Thoracic aorta (tissue), 2 donors: Measurements from ENCODE around the gene SYTL3. TPM values are rescaled to one million over a fixed set of nuclear protein-coding genes. Genes with fewer than 3 reads are reported as not detected.

ENCODE experiments used
- ATAC-seq: fragments of 150-250 bp; one replicate; pipeline ENCODE4 v1.8.0; 2017; ENCODE audit warnings: low read depth; ENCODE audit not compliant: insufficient number of reproducible peaks, low FRiP score
- DNase-seq: peaks from one replicate; pipeline ENCODE4 v3.0.0-alpha.2; 2020; ENCODE audit warnings: low spot score
- H3K27ac ChIP-seq, 2 donors: fragments of 200-600 bp; sonication (generic); 1 replicate in 1 of 2; 2 replicates in 1 of 2; pipeline ENCODE4 v1.5.1; 2016; ENCODE audit warnings: mild to moderate bottlenecking in 2 of 2, moderate library complexity in 2 of 2
- H3K27me3 ChIP-seq: fragments of 200-600 bp; sonication (generic); replicated peaks from 2 replicates; pipeline ENCODE4 v1.6.0; 2016; ENCODE audit warnings: mild to moderate bottlenecking; ENCODE audit not compliant: insufficient read depth
- H3K36me3 ChIP-seq: fragments of 200-600 bp; sonication (generic); one replicate; pipeline ENCODE4 v1.5.1; 2016
- H3K4me1 ChIP-seq, 2 donors: fragments of 200-600 bp; sonication (generic); 1 replicate in 1 of 2; 2 replicates in 1 of 2; pipeline versions ENCODE4 v1.5.1 to v1.6.0; 2016; ENCODE audit warnings: low read depth in 2 of 2, mild to moderate bottlenecking in 1 of 2; ENCODE audit not compliant: control insufficient read depth in 1 of 2
- H3K4me3 ChIP-seq: fragments of 200-600 bp; sonication (generic); 2 replicates; pipeline ENCODE4 v1.5.1; 2016; ENCODE audit warnings: mild to moderate bottlenecking
- H3K9me3 ChIP-seq: fragments of 200-600 bp; sonication (generic); 2 replicates; pipeline ENCODE4 v1.5.1; 2016
- total RNA-seq, 2 donors: library from RNA; depleted of rRNA; stranded (reverse); fragments of >200 nt; gene quantifications; one replicate each; pipeline versions ENCODE4 v1.1.0 to v1.2.3, GENCODE V29; 2016
- TF ChIP-seq, protein P1 (sequence below): fragments of 200-600 bp; sonication (generic); IDR thresholded peaks from one replicate; pipeline ENCODE4 v1.5.1; 2019; ENCODE audit warnings: antibody characterized with exemption

The SYTL3 gene
- total RNA-seq, 2 donors from 2014 or later: 7.1 to 9.6 TPM

DNA sequence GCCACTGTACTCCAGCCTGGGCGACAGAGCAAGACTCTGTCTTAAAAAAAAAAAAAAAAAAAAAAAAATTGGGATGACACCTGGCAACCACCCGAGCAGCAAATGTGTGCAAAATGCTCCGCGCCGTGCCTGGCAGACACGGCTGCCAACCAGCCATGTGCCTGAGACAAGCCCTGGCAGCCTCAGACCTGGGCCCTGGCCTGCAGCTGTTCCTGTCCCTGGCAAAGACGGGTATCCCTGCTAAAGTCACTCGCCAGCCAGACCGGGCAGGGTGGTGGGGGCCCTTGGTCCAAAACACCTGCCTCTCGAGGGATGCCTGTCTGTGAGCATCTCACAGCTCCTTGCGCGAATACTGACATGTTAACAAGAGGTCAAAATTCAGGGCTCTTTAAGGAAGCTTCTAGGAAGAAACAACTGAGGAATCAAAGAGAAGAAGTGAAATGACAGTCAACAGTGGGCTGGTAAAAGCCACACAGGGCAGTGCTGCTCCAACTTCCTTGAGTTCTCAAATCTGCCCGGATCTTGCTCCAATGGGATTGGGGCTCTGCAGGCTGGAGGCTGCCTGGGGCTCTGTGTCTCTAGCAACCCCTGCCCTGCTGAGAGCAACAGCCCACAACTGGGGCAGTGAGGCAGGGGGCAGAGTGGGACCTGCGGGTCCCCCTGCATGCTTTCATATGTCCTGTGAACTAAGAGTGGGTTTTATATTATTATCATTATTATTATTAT lies 53.4 kb downstream of the SYTL3 start:
- no peak for DNase-seq
- no peak overlapping the region for H3K27ac ChIP-seq
- TF ChIP-seq, protein P1, sequence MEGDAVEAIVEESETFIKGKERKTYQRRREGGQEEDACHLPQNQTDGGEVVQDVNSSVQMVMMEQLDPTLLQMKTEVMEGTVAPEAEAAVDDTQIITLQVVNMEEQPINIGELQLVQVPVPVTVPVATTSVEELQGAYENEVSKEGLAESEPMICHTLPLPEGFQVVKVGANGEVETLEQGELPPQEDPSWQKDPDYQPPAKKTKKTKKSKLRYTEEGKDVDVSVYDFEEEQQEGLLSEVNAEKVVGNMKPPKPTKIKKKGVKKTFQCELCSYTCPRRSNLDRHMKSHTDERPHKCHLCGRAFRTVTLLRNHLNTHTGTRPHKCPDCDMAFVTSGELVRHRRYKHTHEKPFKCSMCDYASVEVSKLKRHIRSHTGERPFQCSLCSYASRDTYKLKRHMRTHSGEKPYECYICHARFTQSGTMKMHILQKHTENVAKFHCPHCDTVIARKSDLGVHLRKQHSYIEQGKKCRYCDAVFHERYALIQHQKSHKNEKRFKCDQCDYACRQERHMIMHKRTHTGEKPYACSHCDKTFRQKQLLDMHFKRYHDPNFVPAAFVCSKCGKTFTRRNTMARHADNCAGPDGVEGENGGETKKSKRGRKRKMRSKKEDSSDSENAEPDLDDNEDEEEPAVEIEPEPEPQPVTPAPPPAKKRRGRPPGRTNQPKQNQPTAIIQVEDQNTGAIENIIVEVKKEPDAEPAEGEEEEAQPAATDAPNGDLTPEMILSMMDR: no peak
- peaks cover 19 to 44% of the 10 kb centered on the region in 2 donors for H3K4me1 ChIP-seq
- no peaks in the 10 kb centered on the region for H3K27me3 ChIP-seq
- ATAC-seq: no peak
- H3K36me3 ChIP-seq: no peaks in the 10 kb centered on the region
- H3K4me3 ChIP-seq: no peak overlapping the region
- no peaks in the 10 kb centered on the region for H3K9me3 ChIP-seq

DNA sequence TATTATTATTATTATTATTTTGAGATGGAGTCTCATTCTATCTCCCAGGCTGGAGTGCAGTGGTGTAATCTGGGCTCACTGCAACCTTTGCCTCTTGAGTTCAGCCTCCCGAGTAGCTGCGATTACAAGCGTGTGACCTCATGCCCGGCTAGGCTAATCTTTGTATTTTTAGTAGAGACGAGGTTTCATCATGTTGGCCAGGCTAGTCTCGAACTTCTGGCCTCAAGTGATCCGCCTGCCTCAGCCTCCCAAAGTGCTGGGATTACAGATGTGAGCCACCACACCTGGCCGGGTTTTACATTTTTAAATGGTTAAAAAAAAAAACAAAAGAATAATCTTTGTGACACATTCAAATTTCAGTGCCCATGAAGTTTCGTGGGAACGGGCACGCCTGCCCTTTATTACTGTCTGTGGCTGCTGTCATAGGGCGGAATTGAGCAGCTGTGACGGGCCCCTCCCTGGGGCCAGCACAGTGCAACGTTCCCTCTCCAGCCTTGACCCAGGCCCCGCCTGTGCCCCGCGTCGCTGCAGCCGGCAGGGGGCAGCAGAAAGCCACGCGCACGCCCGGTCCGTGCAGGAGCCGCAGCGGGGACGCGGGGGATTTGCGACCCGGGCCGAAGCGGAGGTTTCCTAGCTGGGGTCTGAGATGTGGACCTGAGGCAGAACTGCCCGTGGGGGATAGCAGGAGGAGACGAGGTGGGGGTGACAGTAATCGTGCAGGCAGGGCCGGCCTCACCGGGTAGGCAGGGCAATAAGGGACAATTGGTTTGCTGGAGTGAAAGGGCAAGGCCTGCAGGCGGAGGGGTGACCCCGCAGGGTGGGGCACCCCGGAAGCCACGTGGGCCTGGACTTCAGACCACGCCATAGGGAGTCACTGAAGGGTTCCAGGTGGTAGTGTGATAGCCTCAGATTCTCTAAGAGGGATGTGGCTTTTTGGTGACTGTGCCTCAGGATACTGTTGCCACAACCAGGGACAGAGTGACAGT lies 54.3 kb downstream of the SYTL3 start:
- H3K27me3 ChIP-seq: no peaks in the 10 kb centered on the region
- no peaks in the 10 kb centered on the region for H3K36me3 ChIP-seq
- peak overlapping the region in 1 of 2 donors; percentile 88 for H3K27ac ChIP-seq
- H3K4me3 ChIP-seq: peak overlapping the region; percentile 71
- no peaks in the 10 kb centered on the region for H3K9me3 ChIP-seq
- TF ChIP-seq, protein P1: peak; percentile 98
- ATAC-seq (peak; percentile 48), DNase-seq (no peak)
- peaks cover 22 to 51% of the 10 kb centered on the region in 2 donors for H3K4me1 ChIP-seq

DNA sequence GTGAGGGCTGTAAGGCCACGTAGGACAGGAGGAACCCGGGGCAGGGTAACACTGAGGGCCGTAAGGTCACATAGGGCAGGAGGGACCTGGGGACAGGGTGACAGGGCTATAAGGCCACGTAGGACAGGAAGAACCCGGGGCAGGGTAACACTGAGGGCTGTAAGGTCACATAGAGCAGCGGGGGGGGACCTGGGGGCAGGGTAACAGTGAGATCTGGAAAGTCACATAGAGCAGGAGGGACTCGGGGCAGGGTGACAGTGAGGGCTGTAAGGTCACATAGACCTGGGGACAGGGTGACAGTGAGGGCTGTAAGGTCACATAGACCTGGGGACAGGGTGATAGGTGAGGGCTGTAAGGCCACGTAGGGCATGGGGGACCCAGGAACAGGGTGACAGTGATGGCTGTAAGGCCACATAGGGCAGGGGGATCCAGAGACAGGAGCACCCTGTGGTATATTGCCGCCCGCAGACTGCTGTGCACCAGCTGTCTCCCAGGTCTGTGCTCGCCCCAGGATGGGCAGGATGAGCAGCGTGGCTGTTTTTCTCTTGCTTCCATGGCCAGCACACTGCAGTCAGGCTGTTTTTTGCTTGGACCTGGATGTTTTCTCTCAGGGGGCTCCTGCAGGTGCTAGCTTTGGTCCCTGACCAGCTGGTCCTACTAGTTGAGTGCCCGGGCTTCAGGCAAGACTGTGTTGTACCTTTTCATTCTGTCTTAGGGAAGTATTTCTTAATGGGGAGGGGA lies 55.7 kb downstream of the SYTL3 start:
- H3K36me3 ChIP-seq: no peaks in the 10 kb centered on the region
- H3K4me1 ChIP-seq: peaks cover 22 to 51% of the 10 kb centered on the region in 2 donors
- H3K9me3 ChIP-seq: no peaks in the 10 kb centered on the region
- H3K27ac ChIP-seq: peak overlapping the region; percentile 82 to 88
- TF ChIP-seq, protein P1: no peak
- ATAC-seq (no peak), DNase-seq (no peak)
- no peaks in the 10 kb centered on the region for H3K27me3 ChIP-seq
- H3K4me3 ChIP-seq: no peak overlapping the region

DNA sequence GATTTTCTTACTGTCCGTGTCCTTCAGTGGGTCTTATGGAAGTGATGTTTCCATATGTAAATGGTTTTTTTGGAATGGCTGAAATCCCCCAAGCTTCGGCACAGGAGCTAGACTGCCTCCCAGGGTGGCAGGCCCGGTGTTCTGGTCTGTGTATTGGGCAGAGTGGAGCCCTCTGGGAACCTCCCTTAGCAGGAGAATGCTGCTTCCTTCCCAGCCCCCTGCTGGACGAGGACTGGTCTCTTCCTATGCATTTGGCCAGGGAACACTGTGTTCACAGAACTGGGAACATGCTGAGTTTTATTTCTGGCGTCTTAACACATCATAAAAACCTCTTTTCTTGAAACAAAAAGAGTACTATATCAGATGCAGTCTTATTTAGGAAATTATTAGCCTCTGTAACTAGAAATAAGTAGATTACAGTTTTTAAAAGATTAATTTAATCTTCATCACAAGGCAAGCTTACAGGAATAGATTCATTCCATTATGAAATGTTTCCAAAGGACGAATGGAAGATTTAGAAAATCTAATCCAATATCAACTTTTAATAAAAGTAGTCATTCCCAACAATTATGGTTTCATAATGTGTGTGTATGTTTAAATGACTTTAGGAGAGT lies 56.6 kb downstream of the SYTL3 start:
- peak overlapping the region; percentile 82 to 88 for H3K27ac ChIP-seq
- DNase-seq (no peak), ATAC-seq (peak; percentile 30)
- H3K9me3 ChIP-seq: no peaks in the 10 kb centered on the region
- peaks cover 22 to 51% of the 10 kb centered on the region in 2 donors for H3K4me1 ChIP-seq
- no peaks in the 10 kb centered on the region for H3K36me3 ChIP-seq
- no peaks in the 10 kb centered on the region for H3K27me3 ChIP-seq
- H3K4me3 ChIP-seq: peak overlapping the region; percentile 68
- TF ChIP-seq, protein P1: peak; percentile 55
